ENCODE data around the gene PVRIG. TPM values are rescaled to one million over a fixed set of nuclear protein-coding genes. Genes with fewer than 3 reads are reported as not detected.

PVRIG gene
- total RNA-seq, 1 donor from 2014 or later = not detected

- Histone ChIP-seq H3K4me2 (ENCODE audit: low read length) (no peak overlapping the region), H3K36me3 (ENCODE audit: insufficient read depth, low read length) (no peaks in the 10 kb centered on the region), H3K27ac (ENCODE audit: low read depth, low read length) (no peak overlapping the region), H3K4me1 (ENCODE audit: insufficient read depth, low read length) (no peaks in the 10 kb centered on the region), H3K9me3 (ENCODE audit: insufficient read depth, low read depth, low read length) (no peaks in the 10 kb centered on the region), H3K9ac (ENCODE audit: low read length) (no peak overlapping the region), H3K79me2 (ENCODE audit: insufficient read depth, low read length) (no peaks in the 10 kb centered on the region), H3K27me3 (ENCODE audit: insufficient read depth, low read length) (no peaks in the 10 kb centered on the region), H2AFZ (ENCODE audit: low read depth, low read length) (no peak overlapping the region), H4K20me1 (ENCODE audit: insufficient read depth, low read length) (no peaks in the 10 kb centered on the region), H3K4me3 (ENCODE audit: insufficient read depth, low read depth, low read length) (no peak overlapping the region)
- FAIRE-seq (no peak), DNase-seq (ENCODE audit: low read depth) (no peak)
- Mint-ChIP-seq H3K4me1 (ENCODE audit: low read depth, unreplicated experiment) (peaks cover 3% of the 10 kb centered on the region), H3K9me3 (ENCODE audit: unreplicated experiment) (peaks cover 3% of the 10 kb centered on the region), H3K4me3 (ENCODE audit: unreplicated experiment) (no peak overlapping the region), H3K36me3 (ENCODE audit: low read depth, unreplicated experiment) (peaks cover 2% of the 10 kb centered on the region), H3K27me3 (ENCODE audit: low read depth, unreplicated experiment) (peaks cover 10% of the 10 kb centered on the region), H3K27ac (ENCODE audit: unreplicated experiment) (no peak overlapping the region)
- TF ChIP-seq CTCF (IDR thresholded peaks at IDR 0.05; ENCODE audit: insufficient read depth, low read depth, low read length) = no peak
- TF ChIP-seq EZH2 (IDR thresholded peaks at IDR 0.05; ENCODE audit: insufficient read depth, low read length) = no peak
Measured at GRCh38 chr7:100209493-100209892, 10.3 kb upstream of the PVRIG start.

GRCh38 chr7:100210805-100211204, 8.9 kb upstream of the PVRIG start:
- Histone ChIP-seq H3K27me3 (ENCODE audit: insufficient read depth, low read length) (no peaks in the 10 kb centered on the region), H3K79me2 (ENCODE audit: insufficient read depth, low read length) (no peaks in the 10 kb centered on the region), H3K4me3 (ENCODE audit: insufficient read depth, low read depth, low read length) (no peak overlapping the region), H4K20me1 (ENCODE audit: insufficient read depth, low read length) (no peaks in the 10 kb centered on the region), H3K27ac (ENCODE audit: low read depth, low read length) (no peak overlapping the region), H3K4me1 (ENCODE audit: insufficient read depth, low read length) (no peaks in the 10 kb centered on the region), H3K9me3 (ENCODE audit: insufficient read depth, low read depth, low read length) (no peaks in the 10 kb centered on the region), H3K36me3 (ENCODE audit: insufficient read depth, low read length) (no peaks in the 10 kb centered on the region), H2AFZ (ENCODE audit: low read depth, low read length) (no peak overlapping the region), H3K4me2 (ENCODE audit: low read length) (no peak overlapping the region), H3K9ac (ENCODE audit: low read length) (no peak overlapping the region)
- peaks cover 3% of the 10 kb centered on the region for H3K4me1 Mint-ChIP-seq (ENCODE audit: low read depth, unreplicated experiment)
- H3K27ac Mint-ChIP-seq (ENCODE audit: unreplicated experiment) = no peak overlapping the region
- TF ChIP-seq CTCF (IDR thresholded peaks at IDR 0.05; ENCODE audit: insufficient read depth, low read depth, low read length) (no peak), EZH2 (IDR thresholded peaks at IDR 0.05; ENCODE audit: insufficient read depth, low read length) (no peak)
- FAIRE-seq (no peak), DNase-seq (ENCODE audit: low read depth) (no peak)
- no peak overlapping the region for H3K4me3 Mint-ChIP-seq (ENCODE audit: unreplicated experiment)
- H3K36me3 Mint-ChIP-seq (ENCODE audit: low read depth, unreplicated experiment) = peaks cover 2% of the 10 kb centered on the region
- peaks cover 3% of the 10 kb centered on the region for H3K9me3 Mint-ChIP-seq (ENCODE audit: unreplicated experiment)
- peaks cover 10% of the 10 kb centered on the region for H3K27me3 Mint-ChIP-seq (ENCODE audit: low read depth, unreplicated experiment)

DNA sequence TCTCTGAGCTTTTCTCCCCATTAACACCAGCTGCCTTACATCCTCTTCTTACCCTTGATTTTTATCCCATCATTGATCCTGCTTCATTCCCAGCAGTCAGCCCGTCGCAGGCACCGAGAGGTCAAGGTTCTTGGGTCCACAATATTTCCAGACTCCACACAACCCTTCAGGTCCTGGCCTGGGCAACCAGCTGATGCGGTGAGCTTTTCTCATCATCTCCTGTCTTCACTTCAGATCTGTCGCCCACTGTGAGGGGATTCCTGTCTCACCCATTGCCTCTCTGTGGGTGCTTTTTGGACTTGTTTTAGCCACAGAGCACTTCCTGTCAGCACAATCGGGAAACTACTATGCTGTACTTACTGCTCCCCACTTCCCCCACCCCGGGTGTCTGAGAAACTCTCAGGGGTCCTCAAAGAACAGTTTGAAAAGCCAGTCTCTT, 8.4 kb upstream of the PVRIG start:
- H3K4me1 Mint-ChIP-seq (ENCODE audit: low read depth, unreplicated experiment) = peaks cover 3% of the 10 kb centered on the region

More for the DNA sequence above, 8.4 kb upstream of the PVRIG start:
- no peak overlapping the region for H3K4me2 ChIP-seq (ENCODE audit: low read length)
- no peaks in the 10 kb centered on the region for H3K27me3 ChIP-seq (ENCODE audit: insufficient read depth, low read length)
- no peaks in the 10 kb centered on the region for H3K36me3 ChIP-seq (ENCODE audit: insufficient read depth, low read length)
- H3K4me1 ChIP-seq (ENCODE audit: insufficient read depth, low read length) = no peaks in the 10 kb centered on the region
- Mint-ChIP-seq H3K27ac (ENCODE audit: unreplicated experiment) (no peak overlapping the region), H3K36me3 (ENCODE audit: low read depth, unreplicated experiment) (peaks cover 2% of the 10 kb centered on the region), H3K9me3 (ENCODE audit: unreplicated experiment) (peaks cover 3% of the 10 kb centered on the region), H3K4me3 (ENCODE audit: unreplicated experiment) (no peak overlapping the region), H3K27me3 (ENCODE audit: low read depth, unreplicated experiment) (peaks cover 10% of the 10 kb centered on the region)
- H3K9ac ChIP-seq (ENCODE audit: low read length) = no peak overlapping the region
- H3K27ac ChIP-seq (ENCODE audit: low read depth, low read length) = no peak overlapping the region
- H4K20me1 ChIP-seq (ENCODE audit: insufficient read depth, low read length) = no peaks in the 10 kb centered on the region
- H3K79me2 ChIP-seq (ENCODE audit: insufficient read depth, low read length) = no peaks in the 10 kb centered on the region
- H2AFZ ChIP-seq (ENCODE audit: low read depth, low read length) = no peak overlapping the region
- no peak overlapping the region for H3K4me3 ChIP-seq (ENCODE audit: insufficient read depth, low read depth, low read length)
- FAIRE-seq (no peak), DNase-seq (ENCODE audit: low read depth) (no peak)
- no peaks in the 10 kb centered on the region for H3K9me3 ChIP-seq (ENCODE audit: insufficient read depth, low read depth, low read length)
- TF ChIP-seq CTCF (IDR thresholded peaks at IDR 0.05; ENCODE audit: insufficient read depth, low read depth, low read length) = no peak
- no peak for TF ChIP-seq EZH2 (IDR thresholded peaks at IDR 0.05; ENCODE audit: insufficient read depth, low read length)

Data from astrocyte (in vitro differentiated cells and primary cell).